ENCODE results near the gene CELF5.

Gene CELF5

DNA sequence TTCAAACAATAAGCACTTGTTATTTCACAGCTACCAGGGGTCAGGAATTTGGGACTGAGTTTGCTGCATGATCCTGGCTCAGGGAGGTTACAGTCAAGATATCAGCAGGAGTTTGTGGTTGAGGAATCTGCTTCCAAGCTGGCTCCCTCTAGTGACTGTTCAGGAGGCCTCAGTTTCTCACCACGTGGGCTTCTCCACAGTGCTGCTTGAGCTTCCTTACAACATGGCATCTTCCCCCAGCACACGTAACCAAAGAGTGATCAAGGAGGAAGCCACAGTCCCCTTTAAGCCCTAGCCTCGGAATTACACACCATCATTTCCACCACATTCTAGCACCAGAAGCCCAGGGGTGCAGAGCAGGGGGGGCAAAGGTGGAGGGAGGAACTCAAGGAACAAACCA is 28.8 kb downstream of the CELF5 start:
- TF ChIP-seq, protein P1, sequence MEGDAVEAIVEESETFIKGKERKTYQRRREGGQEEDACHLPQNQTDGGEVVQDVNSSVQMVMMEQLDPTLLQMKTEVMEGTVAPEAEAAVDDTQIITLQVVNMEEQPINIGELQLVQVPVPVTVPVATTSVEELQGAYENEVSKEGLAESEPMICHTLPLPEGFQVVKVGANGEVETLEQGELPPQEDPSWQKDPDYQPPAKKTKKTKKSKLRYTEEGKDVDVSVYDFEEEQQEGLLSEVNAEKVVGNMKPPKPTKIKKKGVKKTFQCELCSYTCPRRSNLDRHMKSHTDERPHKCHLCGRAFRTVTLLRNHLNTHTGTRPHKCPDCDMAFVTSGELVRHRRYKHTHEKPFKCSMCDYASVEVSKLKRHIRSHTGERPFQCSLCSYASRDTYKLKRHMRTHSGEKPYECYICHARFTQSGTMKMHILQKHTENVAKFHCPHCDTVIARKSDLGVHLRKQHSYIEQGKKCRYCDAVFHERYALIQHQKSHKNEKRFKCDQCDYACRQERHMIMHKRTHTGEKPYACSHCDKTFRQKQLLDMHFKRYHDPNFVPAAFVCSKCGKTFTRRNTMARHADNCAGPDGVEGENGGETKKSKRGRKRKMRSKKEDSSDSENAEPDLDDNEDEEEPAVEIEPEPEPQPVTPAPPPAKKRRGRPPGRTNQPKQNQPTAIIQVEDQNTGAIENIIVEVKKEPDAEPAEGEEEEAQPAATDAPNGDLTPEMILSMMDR (conservative IDR thresholded peaks at IDR 0.05) = no peak
- TF ChIP-seq ZFX (IDR thresholded peaks at IDR 0.05) = no peak
- H3K27ac ChIP-seq = no peak overlapping the region

DNA sequence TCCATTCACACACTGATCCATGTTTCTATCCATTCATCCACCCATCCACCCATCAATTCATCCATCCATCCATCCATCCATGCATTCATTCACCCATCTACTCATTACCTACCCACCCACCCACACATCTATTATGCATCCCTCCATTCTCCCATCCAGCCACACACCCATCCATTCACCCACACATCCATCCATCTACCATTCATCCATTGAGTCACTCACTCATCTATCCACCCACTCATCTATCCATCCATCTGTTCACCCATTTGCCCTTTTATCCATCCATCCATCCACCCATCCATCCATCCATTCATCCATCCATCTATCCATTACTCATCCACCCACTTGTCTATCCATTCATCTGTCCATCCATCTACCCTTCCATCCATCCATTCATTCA is 30.1 kb downstream of the CELF5 start:
- no peak overlapping the region for H3K27ac ChIP-seq
- TF ChIP-seq, protein P1 (conservative IDR thresholded peaks at IDR 0.05) = no peak
- no peak for TF ChIP-seq ZFX (IDR thresholded peaks at IDR 0.05)

DNA sequence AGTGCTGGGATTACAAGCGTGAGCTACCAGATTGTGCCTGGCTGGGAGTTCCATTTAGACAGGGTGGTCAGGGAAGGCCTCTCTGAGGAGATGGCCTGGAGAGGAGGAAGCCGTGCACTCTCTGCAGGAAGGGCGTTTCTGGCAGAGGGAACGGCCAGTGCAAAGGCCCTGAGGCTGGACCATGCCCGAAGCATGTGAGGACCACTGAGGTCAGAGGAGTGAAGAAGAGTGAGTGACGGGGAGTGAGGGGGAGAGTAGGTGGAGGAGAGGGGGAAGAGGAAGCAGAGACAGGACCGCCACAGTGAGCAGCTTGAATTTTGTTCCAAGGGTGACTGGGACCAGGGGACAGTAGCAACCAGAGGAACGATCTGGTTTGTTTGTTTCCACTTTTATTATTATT is 32.6 kb downstream of the CELF5 start:
- TF ChIP-seq, protein P1 (conservative IDR thresholded peaks at IDR 0.05) = no peak
- TF ChIP-seq ZFX (IDR thresholded peaks at IDR 0.05) = no peak
- no peak overlapping the region for H3K27ac ChIP-seq

DNA sequence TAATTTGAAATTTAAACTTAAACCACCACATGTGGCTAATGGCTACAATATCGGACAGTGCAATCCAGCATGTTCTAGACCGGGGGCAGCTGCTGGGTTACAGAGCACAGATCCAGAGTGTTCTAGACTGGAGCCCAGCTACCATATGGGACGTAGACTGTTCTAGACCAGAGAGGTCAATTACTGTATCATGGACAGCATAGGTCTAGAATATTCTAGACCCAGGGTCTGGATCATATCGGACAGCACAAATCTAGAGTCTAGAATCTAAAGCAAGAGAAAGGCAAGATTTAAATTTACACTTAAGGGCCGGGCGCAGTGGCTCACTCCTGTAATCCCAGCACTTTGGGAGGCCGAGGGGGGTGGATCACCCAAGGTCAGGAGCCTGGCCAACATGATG is 37.9 kb downstream of the CELF5 start:
- TF ChIP-seq ZFX (IDR thresholded peaks at IDR 0.05) = no peak
- TF ChIP-seq, protein P1 (conservative IDR thresholded peaks at IDR 0.05) = no peak
- no peak overlapping the region for H3K27ac ChIP-seq

DNA sequence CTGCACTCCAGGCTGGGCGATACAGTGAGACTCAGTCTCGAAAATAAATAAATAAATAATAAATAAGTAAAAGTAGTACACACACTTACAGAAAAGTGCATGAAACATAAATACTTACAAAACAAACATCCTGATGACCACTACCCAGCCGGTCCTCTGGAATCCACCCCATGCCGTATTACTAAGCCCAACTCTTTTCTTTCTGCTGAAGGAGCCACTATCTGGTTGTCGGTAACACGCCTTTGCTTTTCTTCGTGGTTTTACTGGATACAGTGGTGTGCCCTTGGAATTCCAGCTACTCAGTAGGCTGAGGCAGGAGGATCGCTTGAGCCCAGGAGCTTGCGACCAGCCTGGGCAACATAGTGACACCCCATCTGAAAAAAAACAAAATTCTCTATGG is 39.4 kb downstream of the CELF5 start:
- no peak overlapping the region for H3K27ac ChIP-seq
- no peak for TF ChIP-seq ZFX (IDR thresholded peaks at IDR 0.05)
- TF ChIP-seq, protein P1 (conservative IDR thresholded peaks at IDR 0.05) = no peak

DNA sequence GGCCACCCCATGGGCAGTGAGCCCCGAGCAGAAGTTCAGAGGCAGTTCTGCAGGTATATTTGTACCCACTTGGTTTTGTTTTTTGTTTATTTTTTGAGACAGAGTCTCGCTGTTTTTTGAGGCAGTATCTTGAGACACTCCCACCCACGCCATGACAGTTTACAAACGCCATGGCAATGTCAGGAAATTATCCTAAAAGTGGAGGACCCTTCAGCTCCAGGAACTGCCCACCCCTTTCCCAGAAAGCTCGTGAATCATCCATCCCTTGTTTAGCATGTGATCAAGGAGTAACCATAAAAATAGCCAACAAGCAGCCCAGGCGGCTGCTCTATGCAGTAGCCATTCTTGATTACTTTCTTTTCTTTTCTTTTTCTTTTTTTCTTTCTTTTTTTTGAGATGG is 41.0 kb downstream of the CELF5 start:
- no peak for TF ChIP-seq ZFX (IDR thresholded peaks at IDR 0.05)
- TF ChIP-seq, protein P1 (conservative IDR thresholded peaks at IDR 0.05) = no peak
- no peak overlapping the region for H3K27ac ChIP-seq

DNA sequence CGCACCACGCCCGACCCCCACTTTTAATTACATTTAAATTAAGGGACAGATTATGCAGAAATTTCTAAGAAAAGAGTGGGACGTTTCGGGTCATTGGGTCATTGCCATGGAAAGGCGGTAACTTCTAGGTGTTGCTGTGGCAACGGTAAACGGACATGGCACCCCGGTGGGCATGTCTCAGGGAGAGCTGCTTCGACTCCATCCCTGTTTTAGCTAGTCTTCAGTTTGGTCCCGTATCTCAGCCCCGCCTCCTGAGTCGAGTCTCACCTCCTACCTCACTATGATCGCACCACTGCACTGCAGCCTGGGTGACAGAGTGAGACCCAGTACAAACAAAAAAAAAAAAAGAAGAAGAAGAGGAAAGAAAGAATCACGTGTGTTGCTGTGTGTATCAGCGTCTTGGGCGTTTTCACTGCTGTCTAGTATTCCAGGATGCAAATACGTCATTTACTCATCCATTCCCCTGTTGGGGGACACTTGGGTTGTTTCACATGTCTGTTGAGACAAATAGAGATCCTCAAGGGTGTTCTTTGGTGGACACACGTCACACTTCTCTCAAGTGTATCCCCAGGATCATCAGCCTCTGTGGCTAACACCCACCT is 41.7 kb downstream of the CELF5 start:
- TF ChIP-seq, protein P1 (conservative IDR thresholded peaks at IDR 0.05) = no peak
- no peak for TF ChIP-seq ZFX (IDR thresholded peaks at IDR 0.05)

More for the DNA sequence above, 41.7 kb downstream of the CELF5 start:
- H3K27ac ChIP-seq = no peak overlapping the region
